ENCODE results near the gene CHKA.

CHKA gene

GRCh38 chr11:68012044-68012842 lies 108.9 kb downstream of the CHKA start:
- no peak for DNase-seq

- DNase-seq, result no peak
Measured at GRCh38 chr11:68011051-68011943, 109.9 kb downstream of the CHKA start.

DNA sequence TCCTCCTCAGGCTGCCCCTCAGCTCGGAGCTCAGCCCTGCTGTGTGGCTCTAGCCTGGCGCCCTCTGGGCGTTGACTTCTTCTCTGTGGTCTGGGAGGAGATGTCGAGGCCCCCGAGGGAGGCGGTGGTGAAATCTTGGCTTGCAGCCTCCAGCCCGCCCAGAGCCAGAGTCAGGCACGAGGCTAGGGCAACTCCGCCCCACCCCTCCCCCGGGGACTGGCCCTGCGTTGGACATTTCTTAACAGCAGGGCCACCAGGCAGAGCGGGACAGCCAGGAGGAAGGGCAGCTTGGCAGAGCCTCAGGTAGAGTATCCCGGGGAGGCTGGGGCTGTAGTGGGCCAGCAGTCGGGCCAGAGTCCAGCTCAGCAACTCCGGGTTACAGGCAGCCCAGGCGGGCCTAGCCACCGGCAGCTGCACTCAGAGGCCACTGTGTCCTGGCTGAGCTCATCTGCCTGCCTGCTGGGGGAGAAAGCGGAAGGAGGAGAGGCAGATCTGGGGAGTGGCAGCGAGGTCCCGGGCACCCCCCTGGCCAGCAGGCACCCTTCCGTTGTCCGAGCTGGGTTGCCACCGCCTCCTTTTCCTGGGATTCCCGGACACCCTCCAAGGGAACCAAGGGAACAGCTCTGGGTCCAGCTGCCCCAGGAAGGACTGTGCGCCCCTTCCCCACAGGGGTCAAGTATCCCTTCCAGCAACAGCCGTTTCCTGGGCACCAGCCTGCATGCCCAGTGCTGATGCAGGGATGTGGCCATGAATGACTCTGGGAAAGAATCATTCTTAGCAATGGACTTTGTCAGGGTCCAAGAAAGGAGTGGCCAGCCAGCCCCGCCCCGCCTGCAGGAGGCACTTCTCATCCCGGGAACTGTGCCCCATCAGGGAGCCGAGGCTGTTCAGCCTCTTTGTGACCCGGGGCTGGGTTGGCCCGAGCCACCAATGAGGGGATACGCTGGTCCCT lies 110.8 kb downstream of the CHKA start, which contains the start of gene ALDH3B1:
Gene ALDH3B1 (plus strand): TSS at position 238 of the 952 bp plus-strand sequence. CDS start 4,971 bp downstream, outside the sequence.
- DNase-seq, result no peak

DNA sequence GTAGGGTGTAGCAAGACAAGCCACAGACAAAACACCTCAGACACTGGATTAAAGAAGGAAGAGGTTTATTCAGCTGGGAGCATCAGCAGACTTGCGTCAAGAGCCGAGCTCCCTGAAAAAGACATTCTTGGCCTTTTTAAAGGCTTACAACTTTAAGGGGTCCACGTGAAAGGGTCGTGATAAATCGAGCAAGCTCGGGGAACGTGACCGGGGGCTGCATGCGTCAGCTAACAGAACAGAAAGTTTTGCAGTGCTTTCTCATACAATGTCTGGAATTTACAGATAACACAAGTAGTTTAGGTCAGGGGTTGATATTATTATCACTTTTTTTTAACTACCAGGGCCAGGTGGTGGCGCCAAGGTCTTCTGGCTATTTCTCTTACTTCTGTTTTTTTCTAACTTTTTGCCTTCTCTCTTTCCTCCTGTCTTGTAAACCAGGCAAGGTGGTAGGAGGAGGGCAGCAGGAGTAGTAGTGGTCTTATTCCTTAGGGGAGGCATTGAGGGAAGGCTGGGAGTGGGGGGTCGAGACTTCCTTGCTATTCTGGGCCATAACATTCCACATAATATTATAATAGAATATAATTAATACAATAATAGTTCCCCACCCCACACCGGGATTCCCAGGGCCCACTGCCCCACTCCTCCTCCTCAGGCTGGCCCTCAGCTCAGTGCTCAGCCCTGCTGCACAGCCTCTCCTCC lies 111.6 kb downstream of the CHKA start:
- no peak for DNase-seq

DNA sequence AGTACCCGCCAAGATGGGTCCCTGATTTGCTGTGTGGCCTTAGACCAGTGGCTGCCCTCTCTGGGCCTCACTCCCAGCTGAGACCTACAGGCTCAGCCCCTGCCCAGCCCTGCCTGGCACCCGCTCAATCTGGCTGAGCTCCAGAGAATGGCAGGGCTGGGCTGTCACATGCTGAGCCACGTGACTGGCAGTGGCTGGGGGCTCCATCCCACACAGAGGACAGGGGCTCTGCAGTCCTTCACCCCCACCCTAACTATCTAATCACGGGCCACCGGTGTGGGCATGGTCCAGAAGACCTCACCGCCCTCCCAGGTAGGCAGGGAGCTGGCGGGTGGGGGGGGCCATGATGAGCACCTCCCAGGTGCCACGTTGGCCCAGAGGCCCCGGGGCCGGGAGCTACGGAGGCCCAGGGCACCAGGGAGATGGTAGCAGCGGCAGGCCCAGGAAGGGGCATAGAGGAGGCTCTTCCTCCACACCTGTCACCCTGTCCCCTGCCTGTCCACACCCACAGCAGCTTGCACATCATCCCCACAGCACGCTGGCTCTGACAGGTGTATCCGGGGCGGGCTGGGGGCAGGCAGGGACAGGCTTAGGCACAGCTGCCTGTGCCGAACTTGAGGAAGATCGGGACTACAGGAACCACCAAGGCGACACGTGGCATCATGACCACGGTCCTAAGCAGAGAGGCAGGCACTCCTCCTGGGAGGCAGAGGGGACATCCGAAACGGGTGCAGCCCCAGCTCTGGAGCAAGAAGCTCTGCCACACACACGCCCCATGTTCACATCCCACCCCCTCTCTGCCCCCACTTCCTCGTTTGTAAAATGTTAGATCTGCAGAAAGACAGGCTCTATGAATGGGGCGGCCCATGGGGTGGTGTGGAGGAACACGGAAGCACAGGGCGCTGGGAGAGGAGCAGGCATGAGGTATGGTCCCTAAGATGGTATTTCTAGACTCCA lies 112.5 kb downstream of the CHKA start:
- no peak for DNase-seq

DNA sequence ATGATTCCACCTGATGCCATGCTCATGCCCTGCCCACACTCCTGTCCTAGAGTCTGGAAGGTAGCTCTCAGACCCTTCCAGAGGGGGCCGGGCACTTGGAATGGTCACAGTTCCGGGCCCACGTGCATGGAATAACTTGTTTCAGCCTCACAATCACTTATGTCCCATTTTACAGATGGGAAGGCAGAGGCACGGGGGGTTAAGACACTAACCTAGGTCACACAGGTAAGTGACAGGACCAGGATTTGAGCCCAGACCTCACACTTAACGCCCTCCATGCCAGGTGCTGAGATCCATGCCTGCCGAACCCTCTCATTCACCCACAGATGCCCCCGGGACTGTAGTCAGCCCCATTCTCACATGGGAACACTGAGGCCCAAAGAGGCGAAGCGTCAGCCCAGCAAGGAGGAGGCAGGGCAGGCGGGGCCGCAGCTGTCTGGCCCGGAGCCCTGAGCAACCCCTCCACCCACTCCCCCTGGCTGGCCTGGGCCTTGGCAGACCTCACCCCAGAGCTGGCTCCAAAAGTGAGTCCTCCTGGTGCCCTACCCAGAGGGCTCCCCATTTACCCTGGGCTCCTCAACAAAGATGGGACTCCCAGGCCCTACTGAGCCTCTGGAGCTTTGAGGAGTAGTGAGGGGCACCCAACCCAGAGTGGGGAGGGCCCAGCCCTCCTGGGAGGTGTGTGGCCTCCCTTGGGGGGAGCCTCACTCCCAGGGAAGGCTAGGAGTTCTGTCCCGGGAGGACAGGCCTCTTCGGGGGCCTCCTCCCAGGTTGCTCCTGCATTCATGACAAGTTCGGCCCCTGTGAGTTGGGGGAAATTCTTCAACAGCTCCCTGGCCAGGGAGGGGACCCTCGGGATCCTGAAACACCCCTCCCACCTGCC lies 113.4 kb downstream of the CHKA start:
- DNase-seq, result no peak

DNA sequence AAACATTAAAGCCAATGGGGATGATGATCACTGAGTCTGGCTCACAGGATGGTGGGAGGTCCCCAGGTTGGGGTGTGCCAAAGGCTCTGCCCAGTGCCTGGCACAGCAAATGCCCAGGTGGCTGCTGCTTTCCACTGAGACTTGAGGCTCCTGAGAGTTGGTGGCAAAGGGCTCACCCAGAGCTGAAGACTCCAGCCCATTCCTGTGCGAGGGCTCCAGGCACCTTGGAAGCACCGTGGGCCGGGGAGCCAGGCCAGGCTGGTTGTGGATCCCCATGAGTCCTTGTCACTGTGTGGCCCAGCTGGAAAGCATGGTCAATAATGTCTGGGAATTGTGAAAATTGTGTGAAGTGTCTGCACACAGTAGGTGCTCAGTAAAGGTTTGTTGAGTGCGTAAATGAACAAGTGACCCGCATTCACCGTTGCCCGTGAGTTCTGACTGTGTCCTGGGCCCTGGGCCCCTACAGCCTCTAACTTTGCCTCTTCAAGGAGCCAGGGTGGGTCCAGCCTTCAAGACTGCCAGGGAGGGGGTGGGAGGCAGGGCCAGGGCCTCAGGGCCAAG lies 114.5 kb downstream of the CHKA start:
- DNase-seq, result no peak

DNA sequence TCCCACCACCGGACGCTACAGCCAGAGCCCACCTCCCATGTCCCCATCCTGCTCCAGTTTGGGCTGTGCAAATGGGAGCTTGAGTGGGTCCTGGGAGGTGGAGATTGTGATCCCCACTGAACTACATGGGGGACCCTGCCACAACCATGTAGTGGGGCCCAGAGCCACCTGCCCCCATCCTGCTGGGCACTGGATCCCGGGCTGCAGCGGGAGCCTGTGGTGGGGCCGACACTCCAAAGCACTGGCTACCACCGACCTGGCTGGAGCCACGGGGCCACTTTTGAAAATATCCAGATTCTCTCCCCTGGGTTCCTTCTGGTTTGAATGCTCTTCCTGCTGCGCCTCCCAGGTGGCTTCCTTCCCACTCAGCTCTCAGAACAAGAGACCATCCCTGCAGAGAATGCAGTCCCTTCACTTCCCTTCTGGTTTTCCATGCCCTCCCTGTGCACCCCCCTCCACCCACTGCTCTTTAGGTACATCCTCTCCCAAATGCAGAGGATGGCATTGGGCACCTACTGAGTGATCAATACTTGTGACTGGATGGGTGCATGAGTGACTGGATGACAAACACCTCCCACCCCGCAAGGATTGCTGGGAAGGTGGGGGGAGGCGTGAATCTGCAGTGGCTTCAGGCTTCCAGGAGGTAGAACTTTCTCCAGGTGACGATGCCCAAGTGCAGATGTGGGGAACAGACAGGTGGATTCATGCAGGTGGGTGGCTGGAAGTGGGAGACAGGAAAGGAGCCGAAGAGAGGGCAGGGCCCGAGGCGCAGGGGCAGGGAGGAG lies 116.4 kb downstream of the CHKA start:
- DNase-seq, result no peak

- DNase-seq, result peak in 1 of 2 experiments; percentile 62
Measured at GRCh38 chr11:68003846-68004550, 117.2 kb downstream of the CHKA start, which contains the start of gene UNC93B1. TSS of gene UNC93B1 (minus strand) at chr11:68004097. CDS start at chr11:68004043, 54 bp downstream.

DNA sequence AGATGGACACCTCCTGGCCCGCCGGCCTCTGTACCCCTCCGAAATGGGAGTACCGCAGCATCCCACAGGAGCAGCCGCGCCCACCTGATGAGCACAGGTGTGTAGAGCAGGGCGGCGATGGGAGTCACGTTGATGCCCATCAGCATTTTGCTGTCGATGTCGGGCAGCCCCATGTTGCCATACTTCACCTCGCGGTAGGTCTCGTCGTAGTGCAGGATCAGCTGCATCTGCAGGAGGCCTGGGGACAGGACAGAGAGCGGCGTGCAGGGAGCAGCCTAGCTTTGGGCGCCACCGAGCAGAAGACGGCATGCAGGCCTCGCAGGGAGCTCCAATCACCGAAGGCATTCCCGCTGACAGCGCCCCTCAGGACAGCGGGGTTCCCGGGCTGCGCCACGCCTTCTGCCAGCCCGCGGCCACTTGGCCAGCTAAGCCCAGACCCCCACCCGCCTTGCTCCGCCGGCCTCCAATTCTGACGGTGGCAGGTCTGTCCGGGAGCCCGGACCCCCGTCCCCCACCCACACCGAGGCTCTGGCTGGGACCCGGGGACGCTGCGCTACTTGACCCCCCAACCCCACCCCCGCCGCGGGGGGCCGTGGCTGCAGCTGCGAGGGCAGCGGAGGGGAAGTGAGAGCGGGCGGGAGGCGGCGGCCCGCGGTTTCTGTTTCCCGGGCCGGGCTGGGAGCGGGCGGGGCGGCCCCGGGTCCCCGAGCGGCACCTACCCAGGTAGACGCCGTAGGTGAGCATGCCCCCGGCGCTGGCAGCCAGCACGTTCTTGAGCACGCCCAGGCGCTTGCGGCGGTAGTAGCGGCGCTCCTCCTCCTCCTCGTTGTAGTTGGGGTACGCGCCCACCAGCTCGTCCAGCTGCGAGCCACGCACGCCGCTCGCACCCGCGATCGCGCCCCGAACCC lies 118.0 kb downstream of the CHKA start:
- no peak for DNase-seq

Data from NCI-H1930 (cell line).